Activated naive CD4-positive, alpha-beta T cell treated with anti-CD3 and anti-CD28 coated beads for 36 hours (primary cell): Measurements from ENCODE around the gene USH2A. TPM values are rescaled to one million over a fixed set of nuclear protein-coding genes. Genes with fewer than 3 reads are reported as not detected.

Experiments used
- CTCF ChIA-PET: fragments of 350-600 bp; sonication (Branson Sonifier 250); formaldehyde crosslinking; loops from one replicate; lab custom pipeline; 2021; ENCODE audit warnings: antibody characterized with exemption; lab: Charles Lee
- DNase-seq: peaks from one replicate; pipeline ENCODE4 v3.0.0-alpha.2; 2020
- H3K27ac Mint-ChIP-seq: one replicate; pipeline ENCODE4 v1.8.0; 2021; ENCODE audit warnings: mild to moderate bottlenecking, mixed read lengths
- H3K27me3 Mint-ChIP-seq: one replicate; pipeline ENCODE4 v1.8.0; 2021; ENCODE audit warnings: low read depth, mixed read lengths
- H3K36me3 Mint-ChIP-seq: one replicate; pipeline ENCODE4 v1.8.0; 2021; ENCODE audit warnings: low read depth, mixed read lengths
- H3K4me1 Mint-ChIP-seq: one replicate; pipeline ENCODE4 v1.8.0; 2021; ENCODE audit warnings: low read depth, mixed read lengths
- H3K4me3 Mint-ChIP-seq: one replicate; pipeline ENCODE4 v1.8.0; 2021; ENCODE audit warnings: mild to moderate bottlenecking, moderate library complexity, mixed read lengths
- H3K9me3 Mint-ChIP-seq: one replicate; pipeline ENCODE4 v1.8.0; 2021; ENCODE audit warnings: mixed read lengths
- intact Hi-C: fragments of 100-400 bp; cut with micrococcal nuclease; formaldehyde crosslinking; loops from one replicate; pipeline ENCODE4 v1.15.1; 2023
- total RNA-seq, 2 experiments: library from RNA; stranded (reverse); gene quantifications; one replicate each; pipeline ENCODE4 v1.2.3, GENCODE V29; 2021

USH2A gene
- total RNA-seq, 2 experiments from 2014 or later, result not detected

- Mint-ChIP-seq H3K4me3 (no peak overlapping the region), H3K27me3 (no peaks in the 10 kb centered on the region), H3K27ac (no peak overlapping the region), H3K4me1 (no peaks in the 10 kb centered on the region), H3K9me3 (peaks cover 11% of the 10 kb centered on the region), H3K36me3 (no peaks in the 10 kb centered on the region)
- DNase-seq, result no peak
- CTCF ChIA-PET, result no interaction called here
- intact Hi-C loops, result no loop called here
Measured at GRCh38 chr1:216250861-216251260, 172.4 kb downstream of the USH2A start.

- Mint-ChIP-seq H3K27me3 (no peaks in the 10 kb centered on the region), H3K4me1 (no peaks in the 10 kb centered on the region)
- no peak for DNase-seq
Measured at GRCh38 chr1:216248628-216249027, 174.6 kb downstream of the USH2A start.

GRCh38 chr1:216247937-216248336 is 175.3 kb downstream of the USH2A start:
- Mint-ChIP-seq H3K4me3 (no peak overlapping the region), H3K36me3 (no peaks in the 10 kb centered on the region), H3K4me1 (no peaks in the 10 kb centered on the region), H3K9me3 (peaks cover 7% of the 10 kb centered on the region), H3K27ac (no peak overlapping the region), H3K27me3 (no peaks in the 10 kb centered on the region)
- intact Hi-C loops, result no loop called here
- CTCF ChIA-PET, result interaction anchor here (1.2 kb wide), 1 partner anchor 27 kb away, joined by 3 read pairs; no protein-coding TSS in a partner anchor
- no peak for DNase-seq

More at GRCh38 chr1:216248628-216249027, 174.6 kb downstream of the USH2A start:
- H3K36me3 Mint-ChIP-seq, result no peaks in the 10 kb centered on the region
- no peak overlapping the region for H3K27ac Mint-ChIP-seq
- H3K4me3 Mint-ChIP-seq, result no peak overlapping the region
- H3K9me3 Mint-ChIP-seq, result peaks cover 7% of the 10 kb centered on the region
- CTCF ChIA-PET, result no interaction called here
- intact Hi-C loops, result no loop called here

GRCh38 chr1:216246577-216247203 is 176.6 kb downstream of the USH2A start:
- DNase-seq, result no peak
- CTCF ChIA-PET, result interaction anchor here (1.2 kb wide), 1 partner anchor 26 kb away, joined by 3 read pairs; no protein-coding TSS in a partner anchor
- Mint-ChIP-seq H3K27me3 (no peaks in the 10 kb centered on the region), H3K4me3 (no peak overlapping the region), H3K36me3 (no peaks in the 10 kb centered on the region), H3K27ac (no peak overlapping the region), H3K9me3 (peaks cover 7% of the 10 kb centered on the region), H3K4me1 (no peaks in the 10 kb centered on the region)
- intact Hi-C loops, result no loop called here

GRCh38 chr1:216238844-216239243 is 184.4 kb downstream of the USH2A start:
- DNase-seq, result no peak
- Mint-ChIP-seq H3K27me3 (no peaks in the 10 kb centered on the region), H3K27ac (no peak overlapping the region), H3K4me1 (no peaks in the 10 kb centered on the region), H3K4me3 (no peak overlapping the region), H3K36me3 (no peaks in the 10 kb centered on the region), H3K9me3 (no peaks in the 10 kb centered on the region)
- CTCF ChIA-PET, result no interaction called here
- intact Hi-C loops, result no loop called here

GRCh38 chr1:216237927-216238542 is 185.2 kb downstream of the USH2A start:
- no peak overlapping the region for H3K4me3 Mint-ChIP-seq
- no peaks in the 10 kb centered on the region for H3K9me3 Mint-ChIP-seq
- intact Hi-C loops, result no loop called here
- CTCF ChIA-PET, result no interaction called here
- DNase-seq, result no peak
- H3K4me1 Mint-ChIP-seq, result no peaks in the 10 kb centered on the region
- H3K36me3 Mint-ChIP-seq, result no peaks in the 10 kb centered on the region
- no peak overlapping the region for H3K27ac Mint-ChIP-seq
- no peaks in the 10 kb centered on the region for H3K27me3 Mint-ChIP-seq

- intact Hi-C loops, result no loop called here
- H3K9me3 Mint-ChIP-seq, result peaks cover 1% of the 10 kb centered on the region
- peaks cover 2% of the 10 kb centered on the region for H3K4me1 Mint-ChIP-seq
- H3K36me3 Mint-ChIP-seq, result no peaks in the 10 kb centered on the region
- H3K27me3 Mint-ChIP-seq, result no peaks in the 10 kb centered on the region
- DNase-seq, result no peak
- CTCF ChIA-PET, result no interaction called here
- H3K4me3 Mint-ChIP-seq, result no peak overlapping the region
- H3K27ac Mint-ChIP-seq, result no peak overlapping the region
Measured at GRCh38 chr1:216224233-216224632, 199.0 kb downstream of the USH2A start.

- peaks cover 1% of the 10 kb centered on the region for H3K9me3 Mint-ChIP-seq
- no peak overlapping the region for H3K4me3 Mint-ChIP-seq
- no peaks in the 10 kb centered on the region for H3K36me3 Mint-ChIP-seq
- H3K27me3 Mint-ChIP-seq, result no peaks in the 10 kb centered on the region
- intact Hi-C loops, result no loop called here
- H3K4me1 Mint-ChIP-seq, result peaks cover 2% of the 10 kb centered on the region
- CTCF ChIA-PET, result no interaction called here
- no peak overlapping the region for H3K27ac Mint-ChIP-seq
- DNase-seq, result no peak
Measured at GRCh38 chr1:216223486-216223885, 199.8 kb downstream of the USH2A start.

- intact Hi-C loops, result no loop called here
- Mint-ChIP-seq H3K9me3 (peaks cover 1% of the 10 kb centered on the region), H3K4me3 (no peak overlapping the region), H3K27me3 (no peaks in the 10 kb centered on the region), H3K36me3 (no peaks in the 10 kb centered on the region), H3K27ac (no peak overlapping the region), H3K4me1 (peaks cover 2% of the 10 kb centered on the region)
- CTCF ChIA-PET, result interaction anchor here (1.1 to 1.8 kb wide), 4 partner anchors 14 to 762 kb away, joined by 3 to 6 read pairs (median 4); no protein-coding TSS in a partner anchor
- DNase-seq, result no peak
Measured at GRCh38 chr1:216222288-216222687, 201.0 kb downstream of the USH2A start.

- Mint-ChIP-seq H3K36me3 (no peaks in the 10 kb centered on the region), H3K27ac (no peak overlapping the region), H3K27me3 (no peaks in the 10 kb centered on the region), H3K4me1 (peaks cover 2% of the 10 kb centered on the region), H3K9me3 (no peaks in the 10 kb centered on the region), H3K4me3 (peak overlapping the region; percentile 3)
- CTCF ChIA-PET, result interaction anchor here (0.7 to 1.8 kb wide), 6 partner anchors 13 to 761 kb away, joined by 3 to 6 read pairs (median 3); no protein-coding TSS in a partner anchor
- intact Hi-C loops, result loop anchor here (1.0 kb wide), 1 partner anchor 511 kb away; no protein-coding TSS in a partner anchor
- peak; percentile 23 for DNase-seq
Measured at GRCh38 chr1:216221260-216221700, 202.0 kb downstream of the USH2A start.

- Mint-ChIP-seq H3K4me1 (peaks cover 2% of the 10 kb centered on the region), H3K9me3 (no peaks in the 10 kb centered on the region), H3K36me3 (no peaks in the 10 kb centered on the region), H3K4me3 (no peak overlapping the region), H3K27me3 (no peaks in the 10 kb centered on the region), H3K27ac (no peak overlapping the region)
- no peak for DNase-seq
- CTCF ChIA-PET, result no interaction called here
- intact Hi-C loops, result no loop called here
Measured at GRCh38 chr1:216216305-216216704, 206.9 kb downstream of the USH2A start.

- H3K36me3 Mint-ChIP-seq, result no peaks in the 10 kb centered on the region
- H3K4me1 Mint-ChIP-seq, result no peaks in the 10 kb centered on the region
- DNase-seq, result no peak
- H3K27ac Mint-ChIP-seq, result no peak overlapping the region
- H3K4me3 Mint-ChIP-seq, result no peak overlapping the region
- H3K9me3 Mint-ChIP-seq, result no peaks in the 10 kb centered on the region
- intact Hi-C loops, result no loop called here
- CTCF ChIA-PET, result no interaction called here
- H3K27me3 Mint-ChIP-seq, result no peaks in the 10 kb centered on the region
Measured at GRCh38 chr1:216215169-216215568, 208.1 kb downstream of the USH2A start.

- H3K4me3 Mint-ChIP-seq, result no peak overlapping the region
- CTCF ChIA-PET, result no interaction called here
- H3K27ac Mint-ChIP-seq, result no peak overlapping the region
- H3K36me3 Mint-ChIP-seq, result no peaks in the 10 kb centered on the region
- intact Hi-C loops, result no loop called here
- H3K9me3 Mint-ChIP-seq, result no peaks in the 10 kb centered on the region
- H3K4me1 Mint-ChIP-seq, result no peaks in the 10 kb centered on the region
- no peak for DNase-seq
- no peaks in the 10 kb centered on the region for H3K27me3 Mint-ChIP-seq
Measured at GRCh38 chr1:216212826-216213225, 210.4 kb downstream of the USH2A start.
